Measurements from ENCODE around the gene ODAD4.

Gene ODAD4

GRCh38 chr17:41971721-41972523 is 41.5 kb downstream of the ODAD4 start (continued):
- TF ChIP-seq ZFP30 (CRISPR knock-in tag; IDR thresholded peaks at IDR 0.05), result no peak
- TF ChIP-seq ISL1 (CRISPR knock-in tag; IDR thresholded peaks at IDR 0.05), result no peak

DNA sequence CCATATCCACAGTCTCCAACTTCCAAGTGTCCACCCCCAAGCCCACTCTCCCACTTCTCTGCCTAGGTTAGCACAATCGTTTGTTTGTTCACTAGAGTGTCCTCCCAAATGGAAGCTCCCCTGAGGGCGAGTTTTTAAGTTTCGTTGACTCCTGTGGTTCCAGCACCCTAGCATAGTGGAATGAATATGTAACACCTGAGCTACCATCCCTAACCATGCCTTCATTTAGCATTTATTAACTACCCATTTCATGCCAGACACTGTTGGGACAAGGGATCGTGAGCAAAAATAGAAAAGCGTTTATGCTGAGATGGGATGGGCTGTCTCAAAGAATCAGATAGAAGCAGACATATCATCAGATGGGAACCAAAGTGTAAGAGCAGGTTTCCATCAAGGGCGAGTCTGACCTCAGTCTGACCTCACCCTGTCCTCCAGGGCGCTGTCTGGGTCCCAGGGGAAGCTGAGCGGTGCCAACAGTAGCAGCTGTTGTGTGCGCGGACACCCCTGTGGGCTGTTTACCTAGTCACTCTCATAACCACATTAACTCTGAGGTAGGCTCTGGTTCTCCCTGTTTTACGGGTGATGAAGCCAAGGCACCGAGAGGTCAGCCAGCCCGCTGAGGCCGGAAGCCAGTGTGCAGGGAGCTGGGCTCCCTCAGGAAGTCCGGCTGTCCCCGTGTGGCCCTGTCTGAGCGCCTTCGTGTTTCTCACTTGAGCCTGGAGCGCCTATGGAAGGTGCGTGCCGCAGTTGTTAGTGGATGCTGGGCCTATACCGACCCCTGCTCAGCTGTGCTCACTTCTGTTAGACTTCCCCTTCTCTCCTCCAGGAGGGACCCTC is 42.4 kb downstream of the ODAD4 start:
- ATAC-seq, result peak; percentile 8; the same call in 2 of the 3 replicates
- TF ChIP-seq TCF4 (CRISPR knock-in tag; IDR thresholded peaks at IDR 0.05; ENCODE audit: borderline replicate concordance), result peak; percentile 74; the same call in 1 of the 2 replicates
- TF ChIP-seq RARB (CRISPR knock-in tag; IDR thresholded peaks at IDR 0.05), result no peak
- TF ChIP-seq ISL1 (CRISPR knock-in tag; IDR thresholded peaks at IDR 0.05), result no peak; the same call in 1 of the 2 replicates
- TF ChIP-seq ZNF565 (CRISPR knock-in tag; conservative IDR thresholded peaks at IDR 0.05; ENCODE audit: low read depth), result no peak
- TF ChIP-seq CSRNP3 (CRISPR knock-in tag; IDR thresholded peaks at IDR 0.05), result 0 out of 2 replicates have a peak, but pooled peaks have one; percentile 35
- no peak; the same call in 1 of the 2 replicates for TF ChIP-seq ZFP3 (CRISPR knock-in tag; IDR thresholded peaks at IDR 0.05)
- TF ChIP-seq, protein P1, sequence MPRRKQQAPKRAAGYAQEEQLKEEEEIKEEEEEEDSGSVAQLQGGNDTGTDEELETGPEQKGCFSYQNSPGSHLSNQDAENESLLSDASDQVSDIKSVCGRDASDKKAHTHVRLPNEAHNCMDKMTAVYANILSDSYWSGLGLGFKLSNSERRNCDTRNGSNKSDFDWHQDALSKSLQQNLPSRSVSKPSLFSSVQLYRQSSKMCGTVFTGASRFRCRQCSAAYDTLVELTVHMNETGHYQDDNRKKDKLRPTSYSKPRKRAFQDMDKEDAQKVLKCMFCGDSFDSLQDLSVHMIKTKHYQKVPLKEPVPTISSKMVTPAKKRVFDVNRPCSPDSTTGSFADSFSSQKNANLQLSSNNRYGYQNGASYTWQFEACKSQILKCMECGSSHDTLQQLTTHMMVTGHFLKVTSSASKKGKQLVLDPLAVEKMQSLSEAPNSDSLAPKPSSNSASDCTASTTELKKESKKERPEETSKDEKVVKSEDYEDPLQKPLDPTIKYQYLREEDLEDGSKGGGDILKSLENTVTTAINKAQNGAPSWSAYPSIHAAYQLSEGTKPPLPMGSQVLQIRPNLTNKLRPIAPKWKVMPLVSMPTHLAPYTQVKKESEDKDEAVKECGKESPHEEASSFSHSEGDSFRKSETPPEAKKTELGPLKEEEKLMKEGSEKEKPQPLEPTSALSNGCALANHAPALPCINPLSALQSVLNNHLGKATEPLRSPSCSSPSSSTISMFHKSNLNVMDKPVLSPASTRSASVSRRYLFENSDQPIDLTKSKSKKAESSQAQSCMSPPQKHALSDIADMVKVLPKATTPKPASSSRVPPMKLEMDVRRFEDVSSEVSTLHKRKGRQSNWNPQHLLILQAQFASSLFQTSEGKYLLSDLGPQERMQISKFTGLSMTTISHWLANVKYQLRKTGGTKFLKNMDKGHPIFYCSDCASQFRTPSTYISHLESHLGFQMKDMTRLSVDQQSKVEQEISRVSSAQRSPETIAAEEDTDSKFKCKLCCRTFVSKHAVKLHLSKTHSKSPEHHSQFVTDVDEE (CRISPR knock-in tag; IDR thresholded peaks at IDR 0.05), result peak; percentile 77; the same call in 1 of the 2 replicates
- TF ChIP-seq, protein P2, sequence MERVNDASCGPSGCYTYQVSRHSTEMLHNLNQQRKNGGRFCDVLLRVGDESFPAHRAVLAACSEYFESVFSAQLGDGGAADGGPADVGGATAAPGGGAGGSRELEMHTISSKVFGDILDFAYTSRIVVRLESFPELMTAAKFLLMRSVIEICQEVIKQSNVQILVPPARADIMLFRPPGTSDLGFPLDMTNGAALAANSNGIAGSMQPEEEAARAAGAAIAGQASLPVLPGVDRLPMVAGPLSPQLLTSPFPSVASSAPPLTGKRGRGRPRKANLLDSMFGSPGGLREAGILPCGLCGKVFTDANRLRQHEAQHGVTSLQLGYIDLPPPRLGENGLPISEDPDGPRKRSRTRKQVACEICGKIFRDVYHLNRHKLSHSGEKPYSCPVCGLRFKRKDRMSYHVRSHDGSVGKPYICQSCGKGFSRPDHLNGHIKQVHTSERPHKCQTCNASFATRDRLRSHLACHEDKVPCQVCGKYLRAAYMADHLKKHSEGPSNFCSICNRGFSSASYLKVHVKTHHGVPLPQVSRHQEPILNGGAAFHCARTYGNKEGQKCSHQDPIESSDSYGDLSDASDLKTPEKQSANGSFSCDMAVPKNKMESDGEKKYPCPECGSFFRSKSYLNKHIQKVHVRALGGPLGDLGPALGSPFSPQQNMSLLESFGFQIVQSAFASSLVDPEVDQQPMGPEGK (CRISPR knock-in tag; IDR thresholded peaks at IDR 0.05; ENCODE audit: borderline replicate concordance), result no peak
- TF ChIP-seq ESRRG (CRISPR knock-in tag; IDR thresholded peaks at IDR 0.05), result no peak
- no peak; the same call in 1 of the 2 replicates for TF ChIP-seq CREB5 (CRISPR knock-in tag; IDR thresholded peaks at IDR 0.05; ENCODE audit: low read depth)
- no peak for TF ChIP-seq SNAI2 (CRISPR knock-in tag; IDR thresholded peaks at IDR 0.05)
- TF ChIP-seq ZFP30 (CRISPR knock-in tag; IDR thresholded peaks at IDR 0.05), result 0 out of 2 replicates have a peak, but pooled peaks have one; percentile 11
- 0 out of 2 replicates have a peak, but pooled peaks have one; percentile 32 for TF ChIP-seq ZNF8 (CRISPR knock-in tag; IDR thresholded peaks at IDR 0.05)
- no peak for TF ChIP-seq BACH2 (CRISPR knock-in tag; IDR thresholded peaks at IDR 0.05; ENCODE audit: borderline replicate concordance)
- no peak for TF ChIP-seq PPARA (CRISPR knock-in tag; IDR thresholded peaks at IDR 0.05; ENCODE audit: borderline replicate concordance)
- no peak for TF ChIP-seq OSR1 (CRISPR knock-in tag; IDR thresholded peaks at IDR 0.05)
- TF ChIP-seq, protein P3, sequence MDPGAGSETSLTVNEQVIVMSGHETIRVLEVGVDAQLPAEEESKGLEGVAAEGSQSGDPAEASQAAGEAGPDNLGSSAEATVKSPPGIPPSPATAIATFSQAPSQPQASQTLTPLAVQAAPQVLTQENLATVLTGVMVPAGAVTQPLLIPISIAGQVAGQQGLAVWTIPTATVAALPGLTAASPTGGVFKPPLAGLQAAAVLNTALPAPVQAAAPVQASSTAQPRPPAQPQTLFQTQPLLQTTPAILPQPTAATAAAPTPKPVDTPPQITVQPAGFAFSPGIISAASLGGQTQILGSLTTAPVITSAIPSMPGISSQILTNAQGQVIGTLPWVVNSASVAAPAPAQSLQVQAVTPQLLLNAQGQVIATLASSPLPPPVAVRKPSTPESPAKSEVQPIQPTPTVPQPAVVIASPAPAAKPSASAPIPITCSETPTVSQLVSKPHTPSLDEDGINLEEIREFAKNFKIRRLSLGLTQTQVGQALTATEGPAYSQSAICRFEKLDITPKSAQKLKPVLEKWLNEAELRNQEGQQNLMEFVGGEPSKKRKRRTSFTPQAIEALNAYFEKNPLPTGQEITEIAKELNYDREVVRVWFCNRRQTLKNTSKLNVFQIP (CRISPR knock-in tag; IDR thresholded peaks at IDR 0.05; ENCODE audit: borderline replicate concordance, low read depth), result no peak

GRCh38 chr17:41973408-41973811 is 43.0 kb downstream of the ODAD4 start:
- ATAC-seq, result no peak
- no peak for TF ChIP-seq CREB5 (CRISPR knock-in tag; IDR thresholded peaks at IDR 0.05; ENCODE audit: low read depth)
